ENCODE data around the gene NFAM1. TPM values are rescaled to one million over a fixed set of nuclear protein-coding genes. Genes with fewer than 3 reads are reported as not detected.

Gene NFAM1
- total and polyA plus RNA-seq, 2 of the 13 experiments (the other 11 are each of a cell fraction or from before 2014, with no cell fraction given) = 0.03 TPM; not detected in 1

DNA sequence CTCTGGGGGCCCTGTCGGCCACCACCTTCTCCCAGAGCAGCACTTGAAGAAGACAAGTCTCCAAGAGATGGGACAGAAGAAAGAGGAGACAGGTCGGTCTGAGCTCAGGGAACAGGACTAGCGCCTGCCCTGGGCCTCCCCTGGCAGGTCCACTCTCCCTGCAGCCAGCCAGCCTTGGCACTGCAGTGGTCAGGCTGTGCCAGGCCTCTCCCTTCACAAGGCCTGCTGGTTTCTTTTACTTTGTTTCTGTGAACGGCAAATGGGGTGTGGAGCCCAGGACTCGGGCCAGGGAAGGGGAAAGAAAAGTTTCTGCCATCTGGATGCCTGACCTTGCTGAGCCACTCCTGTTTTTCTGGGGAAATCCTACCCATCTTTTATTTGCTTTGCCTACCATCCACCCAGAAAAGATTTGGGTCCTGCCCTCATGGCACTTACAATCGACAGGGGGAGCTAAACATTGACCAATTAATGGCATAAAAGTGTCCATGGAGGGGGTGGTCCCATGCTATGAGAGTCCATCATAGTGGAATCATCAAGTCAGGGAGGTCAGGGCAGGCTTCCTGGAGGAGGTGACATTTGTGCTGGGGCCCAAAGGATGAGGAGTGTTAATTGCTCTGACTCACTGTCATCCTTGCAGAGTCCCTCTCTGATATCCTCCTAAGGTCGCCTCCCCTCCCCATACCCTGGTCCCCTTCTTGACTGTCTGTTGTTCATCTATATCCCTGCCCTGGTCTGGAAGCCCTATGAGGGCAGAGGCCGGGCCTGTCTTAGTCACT, 65.2 kb downstream of the NFAM1 start:
- no peak for ATAC-seq
- BruUV-seq (replicated peaks) = no TSS peak
- Histone ChIP-seq H4K20me1 (ENCODE audit: insufficient read depth, low read length) (no peaks in the 10 kb centered on the region), H3K9ac (ENCODE audit: insufficient read depth, low read depth, low read length) (no peak overlapping the region), H3K27me3 (ENCODE audit: control insufficient read depth in 1 of 2, insufficient read depth in 2 of 2, low read length in 2 of 2) (peaks cover 13 to 49% of the 10 kb centered on the region in 2 experiments; a peak in 4 of 5 replicates), H3K36me3 (replicated peaks in 1 of 2; ENCODE audit: control insufficient read depth in 1 of 2, insufficient read depth in 2 of 2, low read length in 2 of 2) (no peaks in the 10 kb centered on the region), H3K4me3 (replicated peaks in 1 of 3; ENCODE audit: insufficient read depth in 1 of 3, low read depth in 2 of 3, low read length in 3 of 3) (no peak overlapping the region), H2AFZ (ENCODE audit: low read length) (no peak overlapping the region), H3K4me1 (ENCODE audit: insufficient read depth, low read length) (peaks cover 21% of the 10 kb centered on the region), H3K4me2 (ENCODE audit: low read depth, low read length) (no peak overlapping the region), H3K27ac (ENCODE audit: extremely low read length, insufficient read depth, low read length) (no peak overlapping the region), H3K79me2 (ENCODE audit: insufficient read depth, low read length) (no peaks in the 10 kb centered on the region), H3K9me3 (ENCODE audit: low read length) (no peaks in the 10 kb centered on the region)
- ChIA-PET CTCF (ENCODE audit: low intra/inter-chr PET ratio, low total read pairs) (no interaction called here), POLR2A (no interaction called here)
- FAIRE-seq = no peak
- TF ChIP-seq ZKSCAN1 (IDR thresholded peaks at IDR 0.05; ENCODE audit: low read length) (0 out of 2 replicates have a peak, but pooled peaks have one; percentile 25), SMYD3 (CRISPR knock-in tag; IDR thresholded peaks at IDR 0.05) (no peak)
- 58% methylated on average over 8 of the region's 8 CpGs for WGBS (ENCODE audit: low lambda C conversion rate)
- DNase-seq (ENCODE audit: low spot score) = no peak
- intact Hi-C loops (cut with micrococcal nuclease; ENCODE audit: unreplicated experiment) (no loop called here), in situ Hi-C loops (cut with HindIII; ENCODE audit: extremely low pct_ligation_motif_present, low pct_unique_long_range_greater_than_20kb) (no loop called here)

DNA sequence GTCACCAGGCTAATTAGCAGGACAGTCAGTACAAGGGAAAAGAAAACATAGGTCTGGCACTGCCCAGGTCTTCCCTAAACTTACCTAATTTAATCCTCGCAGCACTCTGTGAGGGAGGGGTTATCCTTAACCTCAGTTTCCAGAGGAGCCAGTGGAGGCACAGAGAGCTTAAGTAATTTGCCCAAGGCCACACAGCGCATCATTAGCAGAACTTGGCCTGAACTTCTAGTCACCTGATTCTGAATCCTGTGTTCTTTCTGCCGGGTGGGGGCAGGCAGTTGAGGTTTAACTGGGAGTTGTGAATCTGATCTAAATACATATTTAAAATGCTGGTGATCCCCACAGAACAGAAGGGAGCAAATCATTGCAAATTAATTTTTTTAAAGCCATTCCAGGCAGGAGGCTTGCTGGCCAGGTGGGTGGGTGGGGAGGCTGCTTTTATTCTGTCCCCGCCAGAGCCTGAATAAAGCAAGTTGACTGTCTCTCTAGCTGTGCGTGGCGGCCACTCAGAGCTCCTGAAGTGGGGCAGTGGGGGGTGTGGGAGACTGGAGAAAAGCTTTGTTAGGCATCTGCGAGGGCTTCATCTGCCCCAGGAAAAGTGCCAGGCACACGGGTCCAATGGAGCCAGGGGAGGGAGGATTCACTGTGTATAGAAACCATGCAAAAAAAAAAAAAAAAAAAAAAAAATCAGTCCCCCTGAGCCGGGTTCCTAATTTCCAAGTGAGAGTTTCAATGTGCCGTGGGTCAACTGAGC, 66.1 kb downstream of the NFAM1 start:
- Histone ChIP-seq H3K4me3 (replicated peaks in 1 of 3; ENCODE audit: insufficient read depth in 1 of 3, low read depth in 2 of 3, low read length in 3 of 3) (no peak overlapping the region), H3K9me3 (ENCODE audit: low read length) (no peaks in the 10 kb centered on the region), H2AFZ (ENCODE audit: low read length) (no peak overlapping the region), H3K4me1 (ENCODE audit: insufficient read depth, low read length) (peaks cover 21% of the 10 kb centered on the region), H3K27me3 (ENCODE audit: control insufficient read depth in 1 of 2, insufficient read depth in 2 of 2, low read length in 2 of 2) (peaks cover 13 to 51% of the 10 kb centered on the region in 2 experiments; a peak in 4 of 5 replicates), H4K20me1 (ENCODE audit: insufficient read depth, low read length) (no peaks in the 10 kb centered on the region), H3K79me2 (ENCODE audit: insufficient read depth, low read length) (no peaks in the 10 kb centered on the region), H3K27ac (ENCODE audit: extremely low read length, insufficient read depth, low read length) (no peak overlapping the region), H3K36me3 (replicated peaks in 1 of 2; ENCODE audit: control insufficient read depth in 1 of 2, insufficient read depth in 2 of 2, low read length in 2 of 2) (no peaks in the 10 kb centered on the region), H3K9ac (ENCODE audit: insufficient read depth, low read depth, low read length) (no peak overlapping the region), H3K4me2 (ENCODE audit: low read depth, low read length) (no peak overlapping the region)
- POLR2A ChIA-PET = no interaction called here
- no TSS peak for BruUV-seq (replicated peaks)
- in situ Hi-C loops (cut with HindIII; ENCODE audit: extremely low pct_ligation_motif_present, low pct_unique_long_range_greater_than_20kb) (no loop called here), intact Hi-C loops (cut with micrococcal nuclease; ENCODE audit: unreplicated experiment) (no loop called here)
- ATAC-seq (no peak), DNase-seq (ENCODE audit: low spot score) (no peak), FAIRE-seq (no peak)
- CTCF ChIA-PET (ENCODE audit: low intra/inter-chr PET ratio, low total read pairs) = no interaction called here
- WGBS (ENCODE audit: low lambda C conversion rate) = 66% methylated on average over 10 of the region's 10 CpGs
- TF ChIP-seq, protein P1, sequence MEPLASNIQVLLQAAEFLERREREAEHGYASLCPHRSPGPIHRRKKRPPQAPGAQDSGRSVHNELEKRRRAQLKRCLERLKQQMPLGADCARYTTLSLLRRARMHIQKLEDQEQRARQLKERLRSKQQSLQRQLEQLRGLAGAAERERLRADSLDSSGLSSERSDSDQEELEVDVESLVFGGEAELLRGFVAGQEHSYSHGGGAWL (CRISPR knock-in tag; IDR thresholded peaks at IDR 0.05) = no peak
- peak; percentile 39; the same call in 1 of the 2 replicates for TF ChIP-seq ZNF768 (CRISPR knock-in tag; IDR thresholded peaks at IDR 0.05)
